ENCODE measurements around the gene THSD7A. TPM values are rescaled to one million over a fixed set of nuclear protein-coding genes. Genes with fewer than 3 reads are reported as not detected.

Gene THSD7A
- total RNA-seq, 2 experiments from 2014 or later, result not detected

GRCh38 chr7:11589251-11589650, 242.7 kb downstream of the THSD7A start:
- no peak overlapping the region for H3K4me3 Mint-ChIP-seq

GRCh38 chr7:11587814-11588213, 244.2 kb downstream of the THSD7A start:
- Mint-ChIP-seq H3K27ac (no peak overlapping the region), H3K36me3 (no peaks in the 10 kb centered on the region), H3K4me1 (no peaks in the 10 kb centered on the region), H3K4me3 (no peak overlapping the region), H3K27me3 (peaks cover 4% of the 10 kb centered on the region), H3K9me3 (no peaks in the 10 kb centered on the region)
- DNase-seq, result no peak

More at GRCh38 chr7:11589251-11589650, 242.7 kb downstream of the THSD7A start:
- Mint-ChIP-seq H3K4me1 (no peaks in the 10 kb centered on the region), H3K36me3 (no peaks in the 10 kb centered on the region), H3K9me3 (no peaks in the 10 kb centered on the region), H3K27me3 (peaks cover 4% of the 10 kb centered on the region), H3K27ac (no peak overlapping the region)
- DNase-seq, result no peak

- no peaks in the 10 kb centered on the region for H3K36me3 Mint-ChIP-seq
- H3K27me3 Mint-ChIP-seq, result peaks cover 4% of the 10 kb centered on the region
- H3K27ac Mint-ChIP-seq, result no peak overlapping the region
- H3K9me3 Mint-ChIP-seq, result no peaks in the 10 kb centered on the region
- no peak overlapping the region for H3K4me3 Mint-ChIP-seq
- no peak for DNase-seq
- no peaks in the 10 kb centered on the region for H3K4me1 Mint-ChIP-seq
Measured at GRCh38 chr7:11587048-11587447, 244.9 kb downstream of the THSD7A start.

- no peaks in the 10 kb centered on the region for H3K9me3 Mint-ChIP-seq
- H3K4me1 Mint-ChIP-seq, result no peaks in the 10 kb centered on the region
- H3K27me3 Mint-ChIP-seq, result peaks cover 4% of the 10 kb centered on the region
- no peaks in the 10 kb centered on the region for H3K36me3 Mint-ChIP-seq
- DNase-seq, result no peak
- H3K4me3 Mint-ChIP-seq, result no peak overlapping the region
- H3K27ac Mint-ChIP-seq, result no peak overlapping the region
Measured at GRCh38 chr7:11584406-11585031, 247.5 kb downstream of the THSD7A start.

GRCh38 chr7:11579141-11579540, 252.9 kb downstream of the THSD7A start:
- Mint-ChIP-seq H3K4me1 (no peaks in the 10 kb centered on the region), H3K27ac (no peak overlapping the region), H3K36me3 (no peaks in the 10 kb centered on the region), H3K9me3 (no peaks in the 10 kb centered on the region), H3K4me3 (no peak overlapping the region), H3K27me3 (no peaks in the 10 kb centered on the region)
- DNase-seq, result no peak

- no peak for DNase-seq
- Mint-ChIP-seq H3K4me3 (no peak overlapping the region), H3K27ac (no peak overlapping the region), H3K27me3 (no peaks in the 10 kb centered on the region), H3K9me3 (no peaks in the 10 kb centered on the region), H3K4me1 (no peaks in the 10 kb centered on the region), H3K36me3 (no peaks in the 10 kb centered on the region)
Measured at GRCh38 chr7:11576310-11576709, 255.7 kb downstream of the THSD7A start.

GRCh38 chr7:11573128-11573750, 258.8 kb downstream of the THSD7A start:
- no peak overlapping the region for H3K4me3 Mint-ChIP-seq
- H3K27ac Mint-ChIP-seq, result no peak overlapping the region
- H3K36me3 Mint-ChIP-seq, result no peaks in the 10 kb centered on the region
- peaks cover 1% of the 10 kb centered on the region for H3K9me3 Mint-ChIP-seq
- no peaks in the 10 kb centered on the region for H3K27me3 Mint-ChIP-seq
- no peaks in the 10 kb centered on the region for H3K4me1 Mint-ChIP-seq
- DNase-seq, result no peak

- H3K27ac Mint-ChIP-seq, result no peak overlapping the region
- no peak for DNase-seq
- no peaks in the 10 kb centered on the region for H3K27me3 Mint-ChIP-seq
- no peaks in the 10 kb centered on the region for H3K4me1 Mint-ChIP-seq
- no peak overlapping the region for H3K4me3 Mint-ChIP-seq
- no peaks in the 10 kb centered on the region for H3K36me3 Mint-ChIP-seq
- peaks cover 1% of the 10 kb centered on the region for H3K9me3 Mint-ChIP-seq
Measured at GRCh38 chr7:11570922-11571550, 261.0 kb downstream of the THSD7A start.

GRCh38 chr7:11570205-11570604, 261.8 kb downstream of the THSD7A start:
- no peaks in the 10 kb centered on the region for H3K4me1 Mint-ChIP-seq
- H3K36me3 Mint-ChIP-seq, result no peaks in the 10 kb centered on the region
- no peak overlapping the region for H3K4me3 Mint-ChIP-seq
- no peak overlapping the region for H3K27ac Mint-ChIP-seq
- H3K27me3 Mint-ChIP-seq, result no peaks in the 10 kb centered on the region
- DNase-seq, result no peak
- peaks cover 1% of the 10 kb centered on the region for H3K9me3 Mint-ChIP-seq

- no peaks in the 10 kb centered on the region for H3K36me3 Mint-ChIP-seq
Measured at GRCh38 chr7:11567571-11567970, 264.4 kb downstream of the THSD7A start.

GRCh38 chr7:11557627-11558026, 274.4 kb downstream of the THSD7A start:
- Mint-ChIP-seq H3K27ac (no peak overlapping the region), H3K9me3 (no peaks in the 10 kb centered on the region), H3K27me3 (no peaks in the 10 kb centered on the region), H3K4me1 (no peaks in the 10 kb centered on the region), H3K36me3 (no peaks in the 10 kb centered on the region), H3K4me3 (no peak overlapping the region)
- no peak for DNase-seq

More at GRCh38 chr7:11567571-11567970, 264.4 kb downstream of the THSD7A start:
- H3K4me1 Mint-ChIP-seq, result no peaks in the 10 kb centered on the region
- DNase-seq, result no peak
- H3K9me3 Mint-ChIP-seq, result peaks cover 1% of the 10 kb centered on the region
- no peaks in the 10 kb centered on the region for H3K27me3 Mint-ChIP-seq
- H3K4me3 Mint-ChIP-seq, result no peak overlapping the region
- H3K27ac Mint-ChIP-seq, result no peak overlapping the region

- Mint-ChIP-seq H3K36me3 (no peaks in the 10 kb centered on the region), H3K27me3 (no peaks in the 10 kb centered on the region), H3K4me3 (no peak overlapping the region), H3K27ac (no peak overlapping the region), H3K4me1 (no peaks in the 10 kb centered on the region), H3K9me3 (no peaks in the 10 kb centered on the region)
- DNase-seq, result no peak
Measured at GRCh38 chr7:11552676-11553296, 279.2 kb downstream of the THSD7A start.

GRCh38 chr7:11551470-11551869, 280.5 kb downstream of the THSD7A start:
- Mint-ChIP-seq H3K27me3 (no peaks in the 10 kb centered on the region), H3K9me3 (peaks cover 2% of the 10 kb centered on the region), H3K36me3 (no peaks in the 10 kb centered on the region), H3K4me3 (no peak overlapping the region), H3K4me1 (no peaks in the 10 kb centered on the region), H3K27ac (no peak overlapping the region)
- DNase-seq, result no peak

GRCh38 chr7:11548532-11548931, 283.5 kb downstream of the THSD7A start:
- Mint-ChIP-seq H3K4me3 (no peak overlapping the region), H3K27ac (no peak overlapping the region), H3K9me3 (peaks cover 2% of the 10 kb centered on the region), H3K27me3 (no peaks in the 10 kb centered on the region), H3K4me1 (no peaks in the 10 kb centered on the region), H3K36me3 (no peaks in the 10 kb centered on the region)
- no peak for DNase-seq

GRCh38 chr7:11541330-11541729, 290.7 kb downstream of the THSD7A start:
- Mint-ChIP-seq H3K27me3 (no peaks in the 10 kb centered on the region), H3K9me3 (no peaks in the 10 kb centered on the region), H3K27ac (no peak overlapping the region), H3K4me3 (no peak overlapping the region), H3K36me3 (no peaks in the 10 kb centered on the region), H3K4me1 (no peaks in the 10 kb centered on the region)
- no peak for DNase-seq

All from activated naive CD8-positive, alpha-beta T cell treated with anti-CD3 and anti-CD28 coated beads for 36 hours (primary cell).